Liver (tissue), 2 donors: ENCODE results near the gene WHAMM.

ENCODE experiments used
- CTCF ChIP-seq: fragments of 150-350 bp; IDR thresholded peaks from 2 replicates; pipeline ENCODE4 v1.5.1; 2017; ENCODE audit warnings: improper control_type of control experiment, low read depth, low read length; ENCODE audit not compliant: missing input control
- MAX ChIP-seq: IDR thresholded peaks from 2 replicates; pipeline ENCODE4 v1.6.1; 2016; ENCODE audit warnings: antibody characterized with exemption
- YY1 ChIP-seq: IDR thresholded peaks from 2 replicates; pipeline ENCODE4 v1.6.1; 2016; ENCODE audit warnings: antibody characterized with exemption, mild to moderate bottlenecking
- donor health status: healthy.

- TF ChIP-seq CTCF = no peak
- TF ChIP-seq MAX = no peak
- TF ChIP-seq YY1 = no peak
Measured at GRCh38 chr15:82804575-82804949, 4.9 kb upstream of the WHAMM start.
